ENCODE results near the gene RBM28.

The RBM28 gene

GRCh38 chr7:128323040-128323439 is 20.7 kb downstream of the RBM28 start:
- TF ChIP-seq CTCF (IDR thresholded peaks at IDR 0.05): no peak
- Histone ChIP-seq H3K4me3 (ENCODE audit: low read depth in 1 of 2, low read length in 1 of 2) (no peak overlapping the region), H3K4me1 (ENCODE audit: control insufficient read depth in 1 of 2, insufficient read depth in 1 of 2, low read depth in 1 of 2, low read length in 1 of 2) (peaks cover 0 to 9% of the 10 kb centered on the region in 2 experiments), H3K27me3 (no peaks in the 10 kb centered on the region), H3K9me3 (no peaks in the 10 kb centered on the region), H3K27ac (no peak overlapping the region), H3K36me3 (peaks cover 36% of the 10 kb centered on the region)

- Histone ChIP-seq H3K4me1 (ENCODE audit: control insufficient read depth in 1 of 2, insufficient read depth in 1 of 2, low read depth in 1 of 2, low read length in 1 of 2) (peaks cover 0 to 9% of the 10 kb centered on the region in 2 experiments), H3K27me3 (no peaks in the 10 kb centered on the region), H3K4me3 (ENCODE audit: low read depth in 1 of 2, low read length in 1 of 2) (no peak overlapping the region), H3K36me3 (peaks cover 44% of the 10 kb centered on the region), H3K9me3 (no peaks in the 10 kb centered on the region), H3K27ac (no peak overlapping the region)
- TF ChIP-seq CTCF (IDR thresholded peaks at IDR 0.05): peak; percentile 56
These were observed 21.6 kb downstream of the RBM28 start for GRCh38 chr7:128322040-128322643.

- Histone ChIP-seq H3K36me3 (peaks cover 53% of the 10 kb centered on the region), H3K27ac (no peak overlapping the region), H3K4me3 (ENCODE audit: low read depth in 1 of 2, low read length in 1 of 2) (no peak overlapping the region), H3K27me3 (no peaks in the 10 kb centered on the region), H3K9me3 (no peaks in the 10 kb centered on the region), H3K4me1 (ENCODE audit: control insufficient read depth in 1 of 2, insufficient read depth in 1 of 2, low read depth in 1 of 2, low read length in 1 of 2) (peaks cover 0 to 9% of the 10 kb centered on the region in 2 experiments)
- no peak for TF ChIP-seq CTCF (IDR thresholded peaks at IDR 0.05)
These were observed 22.7 kb downstream of the RBM28 start for GRCh38 chr7:128321044-128321422.

GRCh38 chr7:128318691-128319090 is 25.0 kb downstream of the RBM28 start:
- peaks cover 37% of the 10 kb centered on the region for H3K36me3 ChIP-seq
- peaks cover 0 to 9% of the 10 kb centered on the region in 2 experiments for H3K4me1 ChIP-seq (ENCODE audit: control insufficient read depth in 1 of 2, insufficient read depth in 1 of 2, low read depth in 1 of 2, low read length in 1 of 2)
- no peak overlapping the region for H3K27ac ChIP-seq
- H3K27me3 ChIP-seq: no peaks in the 10 kb centered on the region
- no peak overlapping the region for H3K4me3 ChIP-seq (ENCODE audit: low read depth in 1 of 2, low read length in 1 of 2)
- TF ChIP-seq CTCF (IDR thresholded peaks at IDR 0.05): no peak
- H3K9me3 ChIP-seq: no peaks in the 10 kb centered on the region

GRCh38 chr7:128311013-128311412 is 32.7 kb downstream of the RBM28 start:
- Histone ChIP-seq H3K36me3 (peaks cover 48% of the 10 kb centered on the region), H3K27me3 (no peaks in the 10 kb centered on the region), H3K9me3 (no peaks in the 10 kb centered on the region), H3K4me1 (ENCODE audit: control insufficient read depth in 1 of 2, insufficient read depth in 1 of 2, low read depth in 1 of 2, low read length in 1 of 2) (no peaks in the 10 kb centered on the region), H3K4me3 (ENCODE audit: low read depth in 1 of 2, low read length in 1 of 2) (no peak overlapping the region), H3K27ac (no peak overlapping the region)
- TF ChIP-seq CTCF (IDR thresholded peaks at IDR 0.05): no peak
